C4-2B (cell line): ENCODE measurements around the gene NR6A1.

Experiments
- ZFX ChIP-seq: fragments of 450-650 bp; IDR thresholded peaks from 2 replicates; pipeline ENCODE4 v1.6.1; 2017
- TF ChIP-seq, protein P1 (sequence below): fragments of 450-650 bp; conservative IDR thresholded peaks from 2 replicates; pipeline ENCODE4 v1.5.1; 2017; ENCODE audit warnings: mild to moderate bottlenecking

DNA sequence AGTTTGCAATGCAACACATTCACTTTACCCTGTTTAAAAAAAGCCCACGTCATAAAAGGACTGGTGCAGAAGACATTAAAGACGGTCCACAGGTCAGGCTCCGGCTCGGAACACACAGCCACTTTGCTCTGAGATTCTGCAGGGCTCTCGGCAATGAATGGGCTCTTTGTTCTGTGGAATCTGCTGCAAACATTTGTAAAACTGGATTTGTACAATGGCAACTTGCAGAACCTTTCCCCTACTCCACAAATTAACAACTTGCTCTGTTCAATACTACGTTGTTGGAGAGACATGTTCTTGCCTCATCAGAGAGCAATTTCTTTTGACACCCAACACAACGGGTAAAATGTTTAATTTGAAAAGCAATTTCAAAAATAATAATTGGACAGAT, 250.9 kb downstream of the NR6A1 start:
- TF ChIP-seq, protein P1, sequence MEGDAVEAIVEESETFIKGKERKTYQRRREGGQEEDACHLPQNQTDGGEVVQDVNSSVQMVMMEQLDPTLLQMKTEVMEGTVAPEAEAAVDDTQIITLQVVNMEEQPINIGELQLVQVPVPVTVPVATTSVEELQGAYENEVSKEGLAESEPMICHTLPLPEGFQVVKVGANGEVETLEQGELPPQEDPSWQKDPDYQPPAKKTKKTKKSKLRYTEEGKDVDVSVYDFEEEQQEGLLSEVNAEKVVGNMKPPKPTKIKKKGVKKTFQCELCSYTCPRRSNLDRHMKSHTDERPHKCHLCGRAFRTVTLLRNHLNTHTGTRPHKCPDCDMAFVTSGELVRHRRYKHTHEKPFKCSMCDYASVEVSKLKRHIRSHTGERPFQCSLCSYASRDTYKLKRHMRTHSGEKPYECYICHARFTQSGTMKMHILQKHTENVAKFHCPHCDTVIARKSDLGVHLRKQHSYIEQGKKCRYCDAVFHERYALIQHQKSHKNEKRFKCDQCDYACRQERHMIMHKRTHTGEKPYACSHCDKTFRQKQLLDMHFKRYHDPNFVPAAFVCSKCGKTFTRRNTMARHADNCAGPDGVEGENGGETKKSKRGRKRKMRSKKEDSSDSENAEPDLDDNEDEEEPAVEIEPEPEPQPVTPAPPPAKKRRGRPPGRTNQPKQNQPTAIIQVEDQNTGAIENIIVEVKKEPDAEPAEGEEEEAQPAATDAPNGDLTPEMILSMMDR = no peak
- TF ChIP-seq ZFX = no peak
